K562 (cell line): Measurements from ENCODE around the gene CASP6. TPM values are rescaled to one million over a fixed set of nuclear protein-coding genes. Genes with fewer than 3 reads are reported as not detected.

ENCODE experiments used
- BRCA1 ChIP-seq, 2 experiments: fragments of 450-650 bp in 1 of 2; sonication (generic) in 1 of 2; formaldehyde crosslinking in 1 of 2; IDR thresholded peaks; 2 replicates each; pipeline versions ENCODE4 v1.5.0 to v1.6.1; 2017 to 2020; ENCODE audit warnings: mild to moderate bottlenecking in 1 of 2, missing genetic modification reagents in 1 of 2
- C11orf30 ChIP-seq: fragments of 450-650 bp; IDR thresholded peaks from 2 replicates; pipeline ENCODE4 v1.6.1; 2016; ENCODE audit warnings: low read depth, mild to moderate bottlenecking
- CREM ChIP-seq: IDR thresholded peaks from 2 replicates; pipeline ENCODE4 v1.6.1; 2014; ENCODE audit warnings: antibody characterized with exemption, low read depth
- DDX20 ChIP-seq: fragments of 450-650 bp; IDR thresholded peaks from 2 replicates; pipeline ENCODE4 v1.6.1; 2016; ENCODE audit warnings: missing genetic modification characterization, low read depth, mild to moderate bottlenecking, missing compliant biosample characterization, moderate library complexity
- FOXK2 ChIP-seq, 2 experiments: fragments of 450-650 bp; IDR thresholded peaks in 1 of 2; conservative IDR thresholded peaks in 1 of 2; 2 replicates each; pipeline ENCODE4 v1.6.1; 2016; ENCODE audit warnings: low read depth in 2 of 2, mild to moderate bottlenecking in 1 of 2
- KDM1A ChIP-seq, 2 experiments: fragments of 450-650 bp; IDR thresholded peaks; 2 replicates each; pipeline ENCODE4 v1.6.1; 2016; ENCODE audit warnings: mild to moderate bottlenecking in 2 of 2
- NRF1 ChIP-seq, 2 experiments: fragments of 450-650 bp; IDR thresholded peaks in 1 of 2; conservative IDR thresholded peaks in 1 of 2; 2 replicates each; pipeline ENCODE4 v1.6.1; 2014; ENCODE audit warnings: mild to moderate bottlenecking in 2 of 2
- ZNF239 ChIP-seq: fragments of 250-450 bp; sonication (Bioruptor Pico); IDR thresholded peaks from 2 replicates; pipeline ENCODE4 v1.4.0; 2020; ENCODE audit warnings: mild to moderate bottlenecking
- polyA plus RNA-seq, 8 experiments: library from polyadenylated mRNA; depleted of rRNA in 4 of 8; stranded (reverse) in 5 of 8; unstranded in 3 of 8; fragments of >200 nt; fragmentation: Nextera tagmentation in 2 of 8; fragmentation: Illumina TruSeq in 1 of 8; extraction: Ambion mirVana in 2 of 8; extraction: Trizol in 1 of 8; gene quantifications; 2 replicates each; pipeline versions ENCODE4 v1.2.1 to v1.2.3, GENCODE V29; 2011 to 2014; ENCODE audit warnings: inconsistent platforms in 1 of 8, missing spikeins in 1 of 8
- total RNA-seq, 7 experiments: library from RNA; depleted of rRNA in 6 of 7; stranded (reverse); fragments of >200 nt in 6 of 7; fragmentation: Illumina TruSeq in 2 of 7; extraction: Trizol in 2 of 7; gene quantifications; 2 replicates each; pipeline versions ENCODE4 v1.2.1 to v1.2.3, GENCODE V29; 2011 to 2021; ENCODE audit warnings: low replicate concordance in 1 of 7
- TF ChIP-seq, protein P1 (sequence below): fragments of 450-650 bp; IDR thresholded peaks from 2 replicates; pipeline ENCODE4 v1.6.1; 2016; ENCODE audit warnings: antibody characterized with exemption

CASP6 gene
- total and polyA plus RNA-seq, 9 of the 15 experiments (the other 6 are each of a cell fraction or from before 2014, with no cell fraction given), result 20.8 to 72.7 (median 39.1) TPM

DNA sequence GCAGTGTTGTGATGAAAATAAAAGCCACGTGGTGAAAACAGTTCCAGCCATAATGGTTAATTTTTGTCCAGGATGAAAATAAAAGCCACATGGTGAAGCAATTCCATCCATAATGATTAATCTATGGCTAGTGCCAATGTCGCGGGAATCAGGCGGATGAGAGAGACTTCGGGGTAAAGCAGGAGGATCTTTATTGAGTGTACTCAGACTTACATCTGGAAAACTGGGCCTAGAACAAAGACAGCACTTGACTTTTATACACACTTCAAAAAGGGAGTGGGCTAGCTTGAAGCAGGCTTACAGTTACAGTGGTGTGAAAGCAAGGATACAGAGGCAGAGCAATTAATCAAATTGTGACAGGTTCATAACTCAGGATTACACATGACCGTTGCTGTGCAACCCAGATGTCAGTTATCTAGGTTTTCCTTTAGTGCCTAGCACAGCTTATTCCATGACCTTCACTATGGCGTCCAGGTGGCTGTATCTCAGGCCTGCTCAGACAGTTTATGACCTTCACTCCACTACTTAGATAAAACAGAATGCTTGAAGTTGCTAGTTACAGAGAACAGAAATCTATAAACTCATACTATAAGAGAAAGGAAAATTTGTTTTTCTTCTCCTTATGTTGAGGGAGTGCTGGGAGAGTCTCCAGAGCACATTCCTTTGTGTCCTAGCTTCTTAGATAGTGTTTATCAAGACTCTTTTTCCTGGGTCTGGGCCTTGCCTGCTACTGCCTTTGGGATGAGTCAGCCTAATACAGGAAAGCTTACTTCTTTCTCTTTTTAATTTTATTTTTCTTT lies 32.5 kb upstream of the CASP6 start (continued):
- peak; percentile 58; the same call in 1 of the 2 replicates for TF ChIP-seq C11orf30
- no peak for TF ChIP-seq DDX20 (tag)
- TF ChIP-seq KDM1A (IDR thresholded peaks at IDR 0.05), result peak; percentile 51 to 74; a peak in 3 of 4 replicates
- 0 out of 4 replicates have a peak, but pooled peaks of 1 of the 2 experiments have one; percentile 33 for TF ChIP-seq FOXK2 (conservative IDR thresholded peaks at IDR 0.05 in 1 of 2, IDR thresholded peaks at IDR 0.05 in 1 of 2; ENCODE audit: low read depth in 2 of 2)
- peak in 1 of 2 experiments; percentile 41; a peak in 2 of 4 replicates for TF ChIP-seq NRF1 (conservative IDR thresholded peaks at IDR 0.05 in 1 of 2, IDR thresholded peaks at IDR 0.05 in 1 of 2)
- no peak for TF ChIP-seq ZNF239 (CRISPR knock-in tag)
- no peak for TF ChIP-seq BRCA1 (IDR thresholded peaks at IDR 0.05)
- TF ChIP-seq BRCA1 (CRISPR knock-in tag; IDR thresholded peaks at IDR 0.05), result no peak
- no peak for TF ChIP-seq CREM
- TF ChIP-seq, protein P1, sequence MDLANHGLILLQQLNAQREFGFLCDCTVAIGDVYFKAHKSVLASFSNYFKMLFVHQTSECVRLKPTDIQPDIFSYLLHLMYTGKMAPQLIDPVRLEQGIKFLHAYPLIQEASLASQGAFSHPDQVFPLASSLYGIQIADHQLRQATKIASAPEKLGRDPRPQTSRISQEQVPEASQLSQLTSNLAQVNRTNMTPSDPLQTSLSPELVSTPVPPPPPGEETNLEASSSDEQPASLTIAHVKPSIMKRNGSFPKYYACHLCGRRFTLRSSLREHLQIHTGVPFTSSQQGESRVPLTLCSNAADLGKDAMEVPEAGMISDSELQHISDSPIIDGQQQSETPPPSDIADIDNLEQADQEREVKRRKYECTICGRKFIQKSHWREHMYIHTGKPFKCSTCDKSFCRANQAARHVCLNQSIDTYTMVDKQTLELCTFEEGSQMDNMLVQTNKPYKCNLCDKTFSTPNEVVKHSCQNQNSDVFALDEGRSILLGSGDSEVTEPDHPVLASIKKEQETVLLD, result peak; percentile 36; the same call in 1 of the 2 replicates
